ENCODE results near the gene CANT1. TPM values are rescaled to one million over a fixed set of nuclear protein-coding genes. Genes with fewer than 3 reads are reported as not detected.

CANT1 gene
- total and polyA plus RNA-seq, 2 of the 13 experiments (the other 11 are each of a cell fraction or from before 2014, with no cell fraction given) = 34.1 to 42.1 TPM

- TF ChIP-seq, protein P1, sequence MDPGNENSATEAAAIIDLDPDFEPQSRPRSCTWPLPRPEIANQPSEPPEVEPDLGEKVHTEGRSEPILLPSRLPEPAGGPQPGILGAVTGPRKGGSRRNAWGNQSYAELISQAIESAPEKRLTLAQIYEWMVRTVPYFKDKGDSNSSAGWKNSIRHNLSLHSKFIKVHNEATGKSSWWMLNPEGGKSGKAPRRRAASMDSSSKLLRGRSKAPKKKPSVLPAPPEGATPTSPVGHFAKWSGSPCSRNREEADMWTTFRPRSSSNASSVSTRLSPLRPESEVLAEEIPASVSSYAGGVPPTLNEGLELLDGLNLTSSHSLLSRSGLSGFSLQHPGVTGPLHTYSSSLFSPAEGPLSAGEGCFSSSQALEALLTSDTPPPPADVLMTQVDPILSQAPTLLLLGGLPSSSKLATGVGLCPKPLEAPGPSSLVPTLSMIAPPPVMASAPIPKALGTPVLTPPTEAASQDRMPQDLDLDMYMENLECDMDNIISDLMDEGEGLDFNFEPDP (CRISPR knock-in tag; conservative IDR thresholded peaks at IDR 0.05) = no peak
- TF ChIP-seq ZNF616 (CRISPR knock-in tag; IDR thresholded peaks at IDR 0.05; ENCODE audit: low read depth) = no peak
- TF ChIP-seq FOXK1 (CRISPR knock-in tag; IDR thresholded peaks at IDR 0.05; ENCODE audit: borderline replicate concordance, low read depth) = peak; percentile 86; the same call in 1 of the 2 replicates
- TF ChIP-seq TCF7 (IDR thresholded peaks at IDR 0.05; ENCODE audit: low read depth) = no peak
- TF ChIP-seq ZBTB2 (CRISPR knock-in tag; IDR thresholded peaks at IDR 0.05; ENCODE audit: low read depth) = peak; percentile 68; the same call in 1 of the 2 replicates
- TF ChIP-seq, protein P2, sequence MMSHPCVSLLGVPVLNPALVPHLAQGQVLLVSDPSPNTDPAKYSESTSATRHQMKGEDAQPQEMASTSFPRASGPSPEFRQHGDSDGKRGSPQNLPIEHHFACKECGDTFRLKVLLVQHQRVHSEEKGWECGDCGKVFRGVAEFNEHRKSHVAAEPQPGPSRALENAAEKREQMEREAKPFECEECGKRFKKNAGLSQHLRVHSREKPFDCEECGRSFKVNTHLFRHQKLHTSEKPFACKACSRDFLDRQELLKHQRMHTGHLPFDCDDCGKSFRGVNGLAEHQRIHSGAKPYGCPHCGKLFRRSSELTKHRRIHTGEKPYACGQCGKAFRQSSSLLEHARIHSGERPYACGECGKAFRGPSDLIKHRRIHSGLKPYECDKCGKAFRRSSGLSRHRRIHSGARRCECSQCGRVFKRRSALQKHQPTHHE (CRISPR knock-in tag; IDR thresholded peaks at IDR 0.05; ENCODE audit: borderline replicate concordance) = no peak; the same call in 1 of the 2 replicates
- peak; percentile 92 for TF ChIP-seq KAT8 (CRISPR knock-in tag; IDR thresholded peaks at IDR 0.05)
- peak; percentile 27; the same call in 1 of the 2 replicates for TF ChIP-seq ZNF451 (CRISPR knock-in tag; IDR thresholded peaks at IDR 0.05)
- TF ChIP-seq THRA (CRISPR knock-in tag; IDR thresholded peaks at IDR 0.05; ENCODE audit: borderline replicate concordance) = no peak; the same call in none of the 2 replicates
- TF ChIP-seq ZNF343 (CRISPR knock-in tag; IDR thresholded peaks at IDR 0.05) = no peak
- TF ChIP-seq ZNF296 (CRISPR knock-in tag; conservative IDR thresholded peaks at IDR 0.05) = no peak
- peak; percentile 50; the same call in 1 of the 2 replicates for TF ChIP-seq FOXO1 (CRISPR knock-in tag; IDR thresholded peaks at IDR 0.05)
- peak; percentile 80; the same call in 1 of the 2 replicates for TF ChIP-seq ETV6 (CRISPR knock-in tag; conservative IDR thresholded peaks at IDR 0.05)
- TF ChIP-seq, protein P3, sequence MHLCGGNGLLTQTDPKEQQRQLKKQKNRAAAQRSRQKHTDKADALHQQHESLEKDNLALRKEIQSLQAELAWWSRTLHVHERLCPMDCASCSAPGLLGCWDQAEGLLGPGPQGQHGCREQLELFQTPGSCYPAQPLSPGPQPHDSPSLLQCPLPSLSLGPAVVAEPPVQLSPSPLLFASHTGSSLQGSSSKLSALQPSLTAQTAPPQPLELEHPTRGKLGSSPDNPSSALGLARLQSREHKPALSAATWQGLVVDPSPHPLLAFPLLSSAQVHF (CRISPR knock-in tag; IDR thresholded peaks at IDR 0.05) = no peak
- TF ChIP-seq ZNF749 (CRISPR knock-in tag; IDR thresholded peaks at IDR 0.05; ENCODE audit: borderline replicate concordance) = no peak
- TF ChIP-seq NFRKB (IDR thresholded peaks at IDR 0.05) = no peak
- TF ChIP-seq HNRNPLL (IDR thresholded peaks at IDR 0.05; ENCODE audit: low read depth, low read length, poor library complexity, severe bottlenecking) = peak; percentile 58
- 0 out of 2 replicates have a peak, but pooled peaks have one; percentile 80 for TF ChIP-seq FLYWCH1 (CRISPR knock-in tag; IDR thresholded peaks at IDR 0.05)
- peak; percentile 77; the same call in 1 of the 2 replicates for TF ChIP-seq CBFB (CRISPR knock-in tag; IDR thresholded peaks at IDR 0.05)
- no peak for TF ChIP-seq ZNF432 (CRISPR knock-in tag; IDR thresholded peaks at IDR 0.05; ENCODE audit: borderline replicate concordance)
- no peak for TF ChIP-seq ZNF136 (CRISPR knock-in tag; IDR thresholded peaks at IDR 0.05; ENCODE audit: low read depth)
- TF ChIP-seq MAFF (IDR thresholded peaks at IDR 0.05; ENCODE audit: low read depth, low read length) = no peak
- TF ChIP-seq DMAP1 (CRISPR knock-in tag; IDR thresholded peaks at IDR 0.05) = peak; percentile 51; the same call in 1 of the 2 replicates
- TF ChIP-seq SMYD3 (CRISPR knock-in tag; IDR thresholded peaks at IDR 0.05) = no peak
Observed at GRCh38 chr17:79009397-79010303, at the start of gene CANT1 (continued).
